Subcutaneous adipose tissue (tissue), 4 donors: ENCODE data around the gene DCXR. TPM values are rescaled to one million over a fixed set of nuclear protein-coding genes. Genes with fewer than 3 reads are reported as not detected.

ENCODE experiments used
- total RNA-seq, 4 donors: library from RNA; depleted of rRNA; stranded (reverse); fragments of >200 nt; gene quantifications; one replicate each; pipeline ENCODE4 v1.1.0, GENCODE V29; 2016
- TF ChIP-seq, protein P1 (sequence below): fragments of 450-650 bp; IDR thresholded peaks from one replicate; pipeline ENCODE4 v1.5.1; 2016; ENCODE audit warnings: low read depth, mild to moderate bottlenecking, control low read depth, antibody characterized with exemption, moderate library complexity

The DCXR gene
- total RNA-seq, 4 donors from 2014 or later = 157 to 383 (median 255) TPM

DNA sequence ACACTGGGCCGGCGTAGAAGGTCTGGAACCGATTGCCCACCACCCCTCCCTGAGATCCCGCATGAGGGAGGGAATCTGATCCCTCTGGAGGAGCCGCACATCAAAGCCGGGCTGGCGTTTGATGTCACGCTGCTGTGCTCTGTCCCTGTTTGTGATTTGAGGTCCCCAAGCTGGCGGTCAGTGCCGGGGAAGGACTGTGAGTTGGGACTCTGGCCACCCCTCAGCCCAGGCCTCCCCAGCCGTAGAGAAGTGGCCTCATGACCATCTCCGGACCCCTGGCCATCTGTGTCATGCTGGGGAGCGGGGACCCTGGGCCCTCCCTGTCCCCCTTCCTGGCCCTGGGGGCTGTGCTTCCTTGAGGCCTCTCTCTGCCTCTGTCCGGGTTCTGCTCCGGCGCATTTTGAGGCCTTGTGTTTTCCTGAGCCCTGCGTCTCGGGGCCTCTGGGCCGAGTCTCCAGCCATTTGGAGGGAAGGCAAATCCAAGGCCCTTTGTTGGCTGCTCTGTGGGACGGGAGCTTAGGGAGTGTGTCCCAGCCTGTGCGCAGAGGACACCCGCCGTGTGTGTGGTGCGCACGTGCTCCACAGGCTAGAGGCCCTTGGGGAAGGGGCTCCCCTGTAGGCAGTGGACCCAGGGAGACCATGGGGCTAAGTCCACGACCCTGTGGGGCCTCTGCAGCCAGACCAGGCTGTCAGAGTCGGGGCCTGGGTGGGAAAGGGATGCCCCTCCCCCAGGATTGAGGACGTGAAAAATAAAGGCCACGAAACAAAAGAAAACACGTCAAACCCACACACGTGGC is 45.0 kb downstream of the DCXR start:
- TF ChIP-seq, protein P1, sequence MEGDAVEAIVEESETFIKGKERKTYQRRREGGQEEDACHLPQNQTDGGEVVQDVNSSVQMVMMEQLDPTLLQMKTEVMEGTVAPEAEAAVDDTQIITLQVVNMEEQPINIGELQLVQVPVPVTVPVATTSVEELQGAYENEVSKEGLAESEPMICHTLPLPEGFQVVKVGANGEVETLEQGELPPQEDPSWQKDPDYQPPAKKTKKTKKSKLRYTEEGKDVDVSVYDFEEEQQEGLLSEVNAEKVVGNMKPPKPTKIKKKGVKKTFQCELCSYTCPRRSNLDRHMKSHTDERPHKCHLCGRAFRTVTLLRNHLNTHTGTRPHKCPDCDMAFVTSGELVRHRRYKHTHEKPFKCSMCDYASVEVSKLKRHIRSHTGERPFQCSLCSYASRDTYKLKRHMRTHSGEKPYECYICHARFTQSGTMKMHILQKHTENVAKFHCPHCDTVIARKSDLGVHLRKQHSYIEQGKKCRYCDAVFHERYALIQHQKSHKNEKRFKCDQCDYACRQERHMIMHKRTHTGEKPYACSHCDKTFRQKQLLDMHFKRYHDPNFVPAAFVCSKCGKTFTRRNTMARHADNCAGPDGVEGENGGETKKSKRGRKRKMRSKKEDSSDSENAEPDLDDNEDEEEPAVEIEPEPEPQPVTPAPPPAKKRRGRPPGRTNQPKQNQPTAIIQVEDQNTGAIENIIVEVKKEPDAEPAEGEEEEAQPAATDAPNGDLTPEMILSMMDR = no peak

DNA sequence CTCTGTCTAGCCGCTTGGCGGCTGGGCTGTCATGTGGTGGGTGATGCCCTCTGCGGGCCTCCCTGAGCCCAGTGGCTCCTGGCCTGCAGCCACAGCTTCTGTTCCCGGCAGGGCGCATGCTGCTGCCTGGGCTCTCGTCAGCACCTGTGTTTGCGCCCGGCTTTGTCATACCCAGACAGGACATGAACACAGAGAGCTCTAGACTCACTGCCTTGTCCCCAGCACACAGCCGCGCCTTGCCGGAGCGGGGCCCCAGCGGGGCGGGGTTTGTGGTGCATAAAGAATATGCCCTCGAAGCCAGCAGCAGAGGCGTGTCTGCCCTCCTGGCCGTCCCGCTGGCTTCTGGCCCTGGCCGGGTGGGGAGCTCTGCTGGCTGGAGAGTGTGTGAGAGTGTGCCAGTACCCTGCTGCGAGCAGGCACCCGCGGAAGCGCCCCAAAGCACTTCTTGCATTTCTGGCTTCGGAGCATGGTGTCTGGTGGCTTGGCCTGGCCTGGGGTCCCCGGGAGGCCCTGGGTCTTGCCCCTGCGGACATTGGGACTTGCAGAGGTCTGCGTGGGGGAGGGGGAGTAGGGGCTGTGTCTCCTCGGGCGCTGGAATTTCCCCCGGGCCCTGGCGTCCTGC is 45.7 kb downstream of the DCXR start:
- TF ChIP-seq, protein P1 = no peak

DNA sequence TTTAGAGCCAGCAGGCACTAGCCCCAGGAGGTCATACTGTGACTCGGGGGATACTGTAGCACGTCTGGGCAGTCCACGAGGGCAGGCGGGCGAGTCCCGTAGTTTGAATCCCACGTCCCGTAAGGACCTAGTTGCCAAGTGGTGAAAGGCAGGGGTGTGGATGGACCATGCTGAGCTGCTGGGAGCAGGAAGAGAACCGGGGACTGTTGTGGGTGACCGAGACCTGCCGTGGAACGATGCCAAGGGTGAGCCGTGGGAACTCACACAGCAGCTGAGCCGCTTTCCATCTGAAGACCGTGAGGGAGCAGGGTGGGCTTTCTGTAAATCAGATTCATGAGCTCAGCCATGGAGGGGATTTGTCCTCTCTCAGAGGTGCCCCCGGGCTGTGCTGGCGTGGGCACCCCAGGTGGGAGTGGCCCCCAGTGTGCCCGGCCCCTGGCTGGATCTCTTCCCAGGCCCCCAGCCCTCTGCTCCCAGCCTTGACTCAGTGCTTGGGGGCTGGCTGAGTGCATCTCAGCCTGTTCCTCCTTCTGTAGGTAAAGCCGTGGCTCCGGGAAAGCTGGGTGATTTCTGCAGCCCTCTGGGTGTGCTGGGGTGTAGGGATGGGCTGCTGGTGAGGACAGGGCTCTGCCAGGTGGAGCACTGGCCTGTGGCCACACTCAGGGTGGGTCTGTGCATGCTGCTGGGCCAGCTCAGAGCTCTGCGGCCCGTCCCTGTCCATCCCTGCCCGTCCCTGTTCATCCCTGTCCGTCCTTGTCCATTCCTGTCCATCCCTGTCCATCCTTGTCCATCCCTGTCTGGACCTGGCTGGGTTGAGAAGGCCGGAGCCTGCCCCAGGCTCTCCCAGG is 46.4 kb downstream of the DCXR start:
- TF ChIP-seq, protein P1 = no peak

DNA sequence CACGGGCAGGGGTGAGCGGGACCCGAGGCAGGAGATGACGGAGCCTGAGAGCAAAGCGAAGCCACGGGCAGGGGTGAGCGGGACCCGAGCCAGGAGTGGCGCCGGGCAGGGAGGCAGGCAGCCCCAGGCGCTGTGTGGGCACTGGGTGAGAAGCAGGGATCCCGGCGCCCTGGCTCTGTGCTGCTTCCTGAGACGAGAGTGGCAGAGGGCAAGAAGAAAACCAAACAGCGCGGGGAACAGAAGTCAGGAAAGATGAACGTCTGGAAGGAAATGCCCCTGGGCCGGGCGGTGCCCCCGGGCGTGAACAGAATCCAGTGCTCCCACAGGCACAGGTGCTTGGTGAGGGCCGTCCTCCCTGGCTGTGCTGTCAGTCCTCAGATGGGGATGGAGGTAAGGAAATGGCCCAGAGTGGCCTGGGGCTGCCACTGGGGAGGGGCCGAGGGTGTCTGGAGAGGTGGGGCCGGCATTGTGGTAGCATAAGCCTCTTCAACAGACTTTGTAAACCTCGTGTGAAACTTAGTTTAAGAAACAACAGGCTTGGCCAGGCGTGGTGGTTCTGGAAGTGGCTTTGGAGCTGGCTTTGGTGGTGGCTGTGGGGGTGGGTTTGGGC is 50.2 kb downstream of the DCXR start:
- TF ChIP-seq, protein P1 = no peak

DNA sequence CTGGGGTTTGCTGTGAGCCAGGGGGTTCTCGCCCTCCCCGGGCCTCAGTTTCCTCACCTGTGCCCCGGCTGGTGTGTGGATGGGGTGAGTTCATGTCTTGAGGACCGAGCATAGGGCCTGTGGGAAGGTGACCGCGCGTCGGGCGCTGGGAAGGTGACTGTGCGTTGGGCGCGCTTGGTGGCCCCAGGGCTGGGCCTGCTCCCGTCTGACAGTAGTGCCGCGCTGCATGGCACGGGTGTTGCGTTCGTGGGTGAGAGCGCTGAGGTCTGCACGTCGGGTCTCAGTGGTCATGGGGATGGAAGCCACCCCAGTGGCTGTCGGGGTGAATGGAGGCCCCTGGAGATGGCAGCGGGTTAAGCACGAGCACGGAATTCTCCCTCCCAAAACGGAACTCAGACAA is 50.9 kb downstream of the DCXR start:
- TF ChIP-seq, protein P1 = no peak

Other genes with a start within 250 kb of the DCXR start
- gene GCGR, start 233.5 kb downstream of the DCXR start, total RNA-seq = under 1 TPM in 1 of 4 donors, not detected in 3; 0.38 TPM
- 10 to 100 TPM; 26.6 to 78.7 (median 54.8) TPM for gene MCRIP1, start 204.4 kb downstream of the DCXR start, total RNA-seq
- gene PPP1R27, start 202.6 kb downstream of the DCXR start, total RNA-seq = not detected
- 100 to 1,000 TPM; 289 to 508 (median 447) TPM for gene P4HB, start 177.2 kb downstream of the DCXR start, total RNA-seq
- 100 to 1,000 TPM; 116 to 235 (median 167) TPM for gene ARHGDIA, start 166.4 kb downstream of the DCXR start, total RNA-seq
- gene ALYREF, start 146.1 kb downstream of the DCXR start, total RNA-seq = 10 to 100 TPM; 25.4 to 38.8 (median 32.4) TPM
- 100 to 1,000 TPM in 3 of 4 donors, 10 to 100 TPM in 1; 88.4 to 132 (median 120) TPM for gene ANAPC11, start 146.0 kb downstream of the DCXR start, total RNA-seq
- under 1 TPM in 2 of 4 donors, not detected in 2; 0.17 to 0.22 TPM for gene NPB, start 135.5 kb downstream of the DCXR start, total RNA-seq
- gene PCYT2, start 126.3 kb downstream of the DCXR start, total RNA-seq = 100 to 1,000 TPM in 1 of 4 donors, 10 to 100 TPM in 3; 23.8 to 130 (median 39.7) TPM
- 10 to 100 TPM in 3 of 4 donors, 1 to 10 TPM in 1; 7.5 to 22.0 (median 15.5) TPM for gene SIRT7, start 119.5 kb downstream of the DCXR start, total RNA-seq
- gene MAFG, start 110.0 kb downstream of the DCXR start, total RNA-seq = 10 to 100 TPM in 3 of 4 donors, 1 to 10 TPM in 1; 9.8 to 20.0 (median 15.0) TPM
- gene PYCR1, start 100.4 kb downstream of the DCXR start, total RNA-seq = 1 to 10 TPM in 2 of 4 donors, under 1 TPM in 2; 0.34 to 3.1 (median 1.5) TPM
- not detected for gene MYADML2, start 90.5 kb downstream of the DCXR start, total RNA-seq
- not detected for gene NOTUM, start 76.5 kb downstream of the DCXR start, total RNA-seq
- 10 to 100 TPM in 3 of 4 donors, 1 to 10 TPM in 1; 8.2 to 30.1 (median 18.1) TPM for gene ASPSCR1, start 60.1 kb downstream of the DCXR start, total RNA-seq
- gene CENPX, start 14.8 kb downstream of the DCXR start, total RNA-seq = 10 to 100 TPM; 46.0 to 74.0 (median 57.5) TPM
- gene LRRC45, start 14.4 kb downstream of the DCXR start, total RNA-seq = 10 to 100 TPM in 2 of 4 donors, 1 to 10 TPM in 2; 1.8 to 11.7 (median 7.8) TPM
- gene RAC3, start 6.0 kb downstream of the DCXR start, total RNA-seq = 10 to 100 TPM in 3 of 4 donors, 1 to 10 TPM in 1; 5.2 to 28.3 (median 14.6) TPM
- gene RFNG, start 14.1 kb upstream of the DCXR start, total RNA-seq = 10 to 100 TPM; 22.5 to 66.9 (median 49.0) TPM
- 100 to 1,000 TPM in 1 of 4 donors, 10 to 100 TPM in 3; 42.7 to 125 (median 71.7) TPM for gene GPS1, start 14.2 kb upstream of the DCXR start, total RNA-seq
- gene DUS1L, start 28.1 kb upstream of the DCXR start, total RNA-seq = 100 to 1,000 TPM in 1 of 4 donors, 10 to 100 TPM in 3; 45.0 to 147 (median 52.3) TPM
- 1,000 to 10,000 TPM in 1 of 4 donors, 100 to 1,000 TPM in 3; 148 to 4,879 (median 378) TPM for gene FASN, start 60.5 kb upstream of the DCXR start, total RNA-seq
- gene CCDC57, start 175.1 kb upstream of the DCXR start, total RNA-seq = 10 to 100 TPM in 3 of 4 donors, 1 to 10 TPM in 1; 8.8 to 31.5 (median 17.1) TPM
- gene SLC16A3, start 191.3 kb upstream of the DCXR start, total RNA-seq = 10 to 100 TPM in 3 of 4 donors, 1 to 10 TPM in 1; 2.8 to 64.8 (median 19.2) TPM
- 100 to 1,000 TPM in 1 of 4 donors, 10 to 100 TPM in 3; 55.1 to 139 (median 64.5) TPM for gene CSNK1D, start 236.0 kb upstream of the DCXR start, total RNA-seq